ENCODE measurements around the gene THBS2. TPM values are rescaled to one million over a fixed set of nuclear protein-coding genes. Genes with fewer than 3 reads are reported as not detected.

THBS2 gene
- total RNA-seq, 1 donor from 2014 or later, result not detected

DNA sequence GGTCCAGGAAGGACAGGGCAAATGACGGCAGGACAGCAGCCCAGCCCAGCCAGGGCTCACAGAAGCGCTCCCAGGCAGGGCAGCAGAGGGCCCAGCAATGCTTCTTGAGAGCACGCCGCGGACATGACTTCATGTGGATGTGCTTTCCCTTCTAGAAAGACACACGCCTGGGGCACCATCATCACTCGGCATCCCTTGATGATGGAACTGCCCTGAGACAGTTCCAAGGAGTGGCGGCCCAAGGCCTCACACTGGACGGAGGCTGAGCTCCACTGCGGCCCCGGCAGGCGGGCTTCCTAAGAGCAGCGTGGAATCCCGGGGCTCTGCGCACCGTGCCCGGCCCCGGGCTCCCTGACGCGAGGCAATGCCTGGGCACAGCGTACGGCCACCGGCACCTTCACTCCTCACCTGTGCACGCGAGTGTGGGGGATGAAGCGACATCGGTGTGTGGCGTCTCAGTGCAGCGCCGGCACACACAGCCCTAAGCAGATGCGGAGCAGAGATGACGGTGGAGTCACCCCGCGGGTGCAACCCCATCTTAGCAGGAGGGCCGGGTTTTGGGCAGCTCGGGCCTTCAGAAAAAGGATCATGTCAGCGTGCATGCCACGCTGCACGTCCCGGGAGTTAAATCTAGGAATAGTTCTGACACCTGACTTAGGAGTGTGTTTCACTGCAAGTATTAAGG is 86.6 kb downstream of the THBS2 start:
- no peak for DNase-seq (ENCODE audit: low read depth in 2 of 2)
